Measurements from ENCODE around the gene ZNF740. TPM values are rescaled to one million over a fixed set of nuclear protein-coding genes. Genes with fewer than 3 reads are reported as not detected.

The ZNF740 gene
- 10 to 100 TPM; 37.1 to 65.9 (median 45.3) TPM for total RNA-seq
- 36.5 TPM for total RNA-seq (2013)

- peak; percentile 90 to 99 for DNase-seq
- Histone ChIP-seq H3K36me3 (ENCODE audit: control insufficient read depth, insufficient read depth, low read length) (peaks cover 26% of the 10 kb centered on the region), H3K4me3 (ENCODE audit: low read length) (peak within 1 kb of the TSS; percentile 74), H3K4me1 (ENCODE audit: control insufficient read depth, insufficient read depth, low read length) (peaks cover 20% of the 10 kb centered on the region), H3K9me3 (ENCODE audit: control insufficient read depth, insufficient read depth, low read length) (no peaks in the 10 kb centered on the region), H3K27ac (ENCODE audit: low read length) (peak within 1 kb of the TSS; percentile 91), H3K27me3 (ENCODE audit: control insufficient read depth, insufficient read depth, low read length) (no peaks in the 10 kb centered on the region)
- H3K36me3 Mint-ChIP-seq, result no peaks in the 10 kb centered on the region
- intact Hi-C loops (cut with micrococcal nuclease), result loop anchor here (1.0 to 2.0 kb wide), 3 partner anchors 20 to 141 kb away; partner anchors contain the start of gene AAAS
- H3K27me3 Mint-ChIP-seq (ENCODE audit: low read depth in 2 of 2), result no peaks in the 10 kb centered on the region
- ATAC-seq, result peak; percentile 96 to 100 (median 97)
- H3K4me1 Mint-ChIP-seq, result peaks cover 34 to 51% of the 10 kb centered on the region in 2 donors
- WGBS (ENCODE audit: insufficient coverage), result under 1% methylated on average over 70 of the region's 70 CpGs
- H3K27ac Mint-ChIP-seq, result peak within 1 kb of the TSS; percentile 93 to 97
- H3K4me3 Mint-ChIP-seq, result peak within 1 kb of the TSS; percentile 95
- no peak for TF ChIP-seq CTCF (IDR thresholded peaks at IDR 0.05)
- no peaks in the 10 kb centered on the region for H3K9me3 Mint-ChIP-seq
These were observed at the start of gene ZNF740, which contains the start of gene CSAD for GRCh38 chr12:53180220-53180930. Gene ZNF740, plus strand, starts transcription at chr12:53180722. Its CDS starts 1,262 bp downstream, at chr12:53181984. Gene CSAD, minus strand, starts transcription at chr12:53180925. Its CDS starts 7,455 bp downstream, at chr12:53173470.

GRCh38 chr12:53131844-53132243 lies 48.7 kb upstream of the ZNF740 start:
- no peaks in the 10 kb centered on the region for H3K36me3 Mint-ChIP-seq

GRCh38 chr12:53133722-53134121 lies 46.8 kb upstream of the ZNF740 start:
- Mint-ChIP-seq H3K4me1 (no peaks in the 10 kb centered on the region), H3K4me3 (no peak overlapping the region), H3K27me3 (ENCODE audit: low read depth in 2 of 2) (peaks cover 0 to 11% of the 10 kb centered on the region in 2 donors), H3K9me3 (no peaks in the 10 kb centered on the region), H3K27ac (no peak overlapping the region), H3K36me3 (peaks cover 7% of the 10 kb centered on the region)
- Histone ChIP-seq H3K27ac (ENCODE audit: low read length) (no peak overlapping the region), H3K4me1 (ENCODE audit: control insufficient read depth, insufficient read depth, low read length) (no peaks in the 10 kb centered on the region), H3K27me3 (ENCODE audit: control insufficient read depth, insufficient read depth, low read length) (no peaks in the 10 kb centered on the region), H3K36me3 (ENCODE audit: control insufficient read depth, insufficient read depth, low read length) (no peaks in the 10 kb centered on the region), H3K4me3 (ENCODE audit: low read length) (no peak overlapping the region), H3K9me3 (ENCODE audit: control insufficient read depth, insufficient read depth, low read length) (peaks cover 6% of the 10 kb centered on the region)
- TF ChIP-seq CTCF (IDR thresholded peaks at IDR 0.05), result no peak
- WGBS (ENCODE audit: insufficient coverage), result 97% methylated on average over 3 of the region's 3 CpGs
- DNase-seq (no peak), ATAC-seq (no peak)
- intact Hi-C loops (cut with micrococcal nuclease), result no loop called here

More at GRCh38 chr12:53131844-53132243, 48.7 kb upstream of the ZNF740 start:
- H3K4me1 Mint-ChIP-seq, result no peaks in the 10 kb centered on the region
- no peak overlapping the region for H3K4me3 Mint-ChIP-seq
- Histone ChIP-seq H3K27me3 (ENCODE audit: control insufficient read depth, insufficient read depth, low read length) (no peaks in the 10 kb centered on the region), H3K27ac (ENCODE audit: low read length) (no peak overlapping the region), H3K9me3 (ENCODE audit: control insufficient read depth, insufficient read depth, low read length) (peaks cover 3% of the 10 kb centered on the region), H3K4me1 (ENCODE audit: control insufficient read depth, insufficient read depth, low read length) (no peaks in the 10 kb centered on the region), H3K36me3 (ENCODE audit: control insufficient read depth, insufficient read depth, low read length) (no peaks in the 10 kb centered on the region), H3K4me3 (ENCODE audit: low read length) (no peak overlapping the region)
- no peak for TF ChIP-seq CTCF (IDR thresholded peaks at IDR 0.05)
- DNase-seq, result no peak
- H3K27ac Mint-ChIP-seq, result no peak overlapping the region
- H3K27me3 Mint-ChIP-seq (ENCODE audit: low read depth in 2 of 2), result peaks cover 0 to 14% of the 10 kb centered on the region in 2 donors
- 85% methylated on average over 2 of the region's 2 CpGs for WGBS (ENCODE audit: insufficient coverage)
- ATAC-seq, result no peak
- H3K9me3 Mint-ChIP-seq, result no peaks in the 10 kb centered on the region
- intact Hi-C loops (cut with micrococcal nuclease), result no loop called here

Data from natural killer cell (primary cell).